Upper lobe of left lung (tissue), 4 donors: ENCODE results near the gene ZIC1.

Experiments used
- EP300 ChIP-seq, 4 donors: sonication (generic); formaldehyde crosslinking; IDR thresholded peaks; one replicate each; pipeline ENCODE4 v1.5.1; 2017; ENCODE audit warnings: antibody characterized with exemption in 4 of 4, control low read depth in 2 of 4
- POLR2A ChIP-seq, 4 donors: fragments of 450-650 bp; IDR thresholded peaks; one replicate each; pipeline ENCODE4 v1.5.1; 2016 to 2017; ENCODE audit warnings: antibody characterized with exemption in 4 of 4, mild to moderate bottlenecking in 2 of 4
- TF ChIP-seq, protein P1 (sequence below), 6 experiments: fragments of 450-650 bp in 4 of 6; fragments of 200-600 bp in 2 of 6; sonication (generic) in 2 of 6; IDR thresholded peaks; one replicate each; pipeline ENCODE4 v1.5.1; 2016 to 2019; ENCODE audit warnings: antibody characterized with exemption in 6 of 6

DNA sequence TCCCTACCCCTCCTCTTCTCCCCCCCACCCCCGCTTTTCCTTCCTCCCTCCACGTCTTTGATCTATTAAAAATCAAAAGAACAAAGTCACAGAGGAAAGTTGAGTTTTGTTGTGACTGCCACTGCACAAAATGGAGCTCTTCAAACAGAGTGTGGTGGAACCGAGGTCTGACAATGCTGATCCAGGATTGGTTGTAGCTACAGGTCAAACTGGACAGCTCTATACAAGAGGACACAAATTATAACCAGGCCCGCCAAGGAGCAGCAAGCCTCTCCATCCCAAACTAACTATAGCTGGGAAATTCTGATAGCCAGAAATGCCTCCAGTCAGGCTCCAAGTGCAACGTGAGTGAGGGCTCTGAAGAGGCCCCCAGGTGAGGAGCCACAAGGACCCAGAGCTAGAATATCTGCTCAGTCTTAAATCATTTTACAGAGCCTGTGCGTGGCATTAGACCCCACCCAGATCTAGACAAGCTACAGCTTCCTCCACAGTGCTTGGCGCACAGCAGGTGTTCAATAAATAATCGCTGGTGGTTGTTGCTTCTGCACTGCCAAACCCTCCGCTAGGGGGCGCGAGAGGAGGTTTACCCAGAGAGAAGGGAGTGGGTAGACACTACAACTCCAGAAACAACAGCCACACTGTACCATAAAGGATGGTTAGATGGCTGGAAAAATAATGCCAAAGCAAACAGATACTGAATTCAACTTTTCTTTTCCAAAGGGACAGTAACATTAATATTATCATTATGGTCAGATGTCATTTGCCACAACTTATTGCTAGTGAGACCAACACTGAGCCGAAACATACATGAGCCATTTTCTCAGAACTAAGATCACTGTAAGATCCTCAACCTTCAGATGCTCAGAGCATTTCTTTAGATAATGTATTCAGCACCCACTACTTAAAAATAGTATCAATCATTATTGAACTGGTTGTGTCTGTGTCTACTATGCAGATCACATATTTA lies 47.4 kb upstream of the ZIC1 start:
- TF ChIP-seq, protein P1, sequence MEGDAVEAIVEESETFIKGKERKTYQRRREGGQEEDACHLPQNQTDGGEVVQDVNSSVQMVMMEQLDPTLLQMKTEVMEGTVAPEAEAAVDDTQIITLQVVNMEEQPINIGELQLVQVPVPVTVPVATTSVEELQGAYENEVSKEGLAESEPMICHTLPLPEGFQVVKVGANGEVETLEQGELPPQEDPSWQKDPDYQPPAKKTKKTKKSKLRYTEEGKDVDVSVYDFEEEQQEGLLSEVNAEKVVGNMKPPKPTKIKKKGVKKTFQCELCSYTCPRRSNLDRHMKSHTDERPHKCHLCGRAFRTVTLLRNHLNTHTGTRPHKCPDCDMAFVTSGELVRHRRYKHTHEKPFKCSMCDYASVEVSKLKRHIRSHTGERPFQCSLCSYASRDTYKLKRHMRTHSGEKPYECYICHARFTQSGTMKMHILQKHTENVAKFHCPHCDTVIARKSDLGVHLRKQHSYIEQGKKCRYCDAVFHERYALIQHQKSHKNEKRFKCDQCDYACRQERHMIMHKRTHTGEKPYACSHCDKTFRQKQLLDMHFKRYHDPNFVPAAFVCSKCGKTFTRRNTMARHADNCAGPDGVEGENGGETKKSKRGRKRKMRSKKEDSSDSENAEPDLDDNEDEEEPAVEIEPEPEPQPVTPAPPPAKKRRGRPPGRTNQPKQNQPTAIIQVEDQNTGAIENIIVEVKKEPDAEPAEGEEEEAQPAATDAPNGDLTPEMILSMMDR (IDR thresholded peaks at IDR 0.05) = peak in 4 of 6 experiments; percentile 16 to 40 (median 29)
- TF ChIP-seq EP300 (IDR thresholded peaks at IDR 0.05) (no peak), POLR2A (IDR thresholded peaks at IDR 0.05) (no peak)
